BLaER1 (cell line): ENCODE measurements around the gene RGS19.

Experiments used
- H3K27ac ChIP-seq: shearing (Covaris generic); formaldehyde crosslinking; 2 replicates; pipeline ENCODE4 v1.8.1; 2022
- H3K27me3 ChIP-seq: shearing (Covaris generic); formaldehyde crosslinking; 2 replicates; pipeline ENCODE4 v1.8.1; 2022
- H3K36me3 ChIP-seq: shearing (Covaris generic); formaldehyde crosslinking; 2 replicates; pipeline ENCODE4 v1.8.1; 2022
- H3K4me1 ChIP-seq: shearing (Covaris generic); formaldehyde crosslinking; 2 replicates; pipeline ENCODE4 v1.8.1; 2022
- H3K4me2 ChIP-seq: shearing (Covaris generic); formaldehyde crosslinking; 2 replicates; pipeline ENCODE4 v1.8.1; 2022
- H3K4me3 ChIP-seq: shearing (Covaris generic); formaldehyde crosslinking; 2 replicates; pipeline ENCODE4 v1.8.1; 2022
- H3K9ac ChIP-seq: shearing (Covaris generic); formaldehyde crosslinking; 2 replicates; pipeline ENCODE4 v1.8.1; 2022
- H3K9me3 ChIP-seq: shearing (Covaris generic); formaldehyde crosslinking; 2 replicates; pipeline ENCODE4 v1.8.1; 2022
- H4K20me1 ChIP-seq: shearing (Covaris generic); formaldehyde crosslinking; 2 replicates; pipeline ENCODE4 v1.8.1; 2022
- Cebpa-rat ChIP-seq: shearing (Covaris generic); IDR thresholded peaks from 2 replicates; pipeline ENCODE4 v1.8.1; 2022

The RGS19 gene

GRCh38 chr20:64115171-64115911, 36.0 kb upstream of the RGS19 start:
- Histone ChIP-seq H3K4me1 (peaks cover 48% of the 10 kb centered on the region), H3K4me2 (no peak overlapping the region), H4K20me1 (no peaks in the 10 kb centered on the region), H3K9ac (no peak overlapping the region), H3K9me3 (no peaks in the 10 kb centered on the region), H3K4me3 (no peak overlapping the region), H3K27ac (no peak overlapping the region), H3K36me3 (no peaks in the 10 kb centered on the region), H3K27me3 (no peaks in the 10 kb centered on the region)
- no peak for TF ChIP-seq Cebpa-rat

- Histone ChIP-seq H3K9me3 (no peaks in the 10 kb centered on the region), H3K4me1 (peaks cover 48% of the 10 kb centered on the region), H3K27me3 (no peaks in the 10 kb centered on the region)
Observed at GRCh38 chr20:64114356-64114971, 35.1 kb upstream of the RGS19 start.

GRCh38 chr20:64113796-64114355, 34.6 kb upstream of the RGS19 start:
- Histone ChIP-seq H3K27ac (no peak overlapping the region), H3K4me3 (no peak overlapping the region), H3K9ac (no peak overlapping the region), H4K20me1 (no peaks in the 10 kb centered on the region), H3K4me1 (peaks cover 51% of the 10 kb centered on the region), H3K9me3 (no peaks in the 10 kb centered on the region), H3K4me2 (peak overlapping the region; percentile 84), H3K36me3 (no peaks in the 10 kb centered on the region), H3K27me3 (no peaks in the 10 kb centered on the region)
- TF ChIP-seq Cebpa-rat: no peak

More at GRCh38 chr20:64114356-64114971, 35.1 kb upstream of the RGS19 start:
- H3K9ac ChIP-seq: no peak overlapping the region
- H3K4me3 ChIP-seq: no peak overlapping the region
- 0 out of 2 replicates have a peak overlapping the region, but pooled peaks have one; percentile 84 for H3K4me2 ChIP-seq
- no peak overlapping the region for H3K27ac ChIP-seq
- H4K20me1 ChIP-seq: no peaks in the 10 kb centered on the region
- no peak for TF ChIP-seq Cebpa-rat
- no peaks in the 10 kb centered on the region for H3K36me3 ChIP-seq

- TF ChIP-seq Cebpa-rat: no peak
- Histone ChIP-seq H3K4me1 (peaks cover 56% of the 10 kb centered on the region), H3K27me3 (no peaks in the 10 kb centered on the region), H3K4me3 (no peak overlapping the region), H3K4me2 (peak overlapping the region; percentile 84), H4K20me1 (no peaks in the 10 kb centered on the region), H3K9ac (no peak overlapping the region), H3K27ac (no peak overlapping the region), H3K9me3 (no peaks in the 10 kb centered on the region), H3K36me3 (no peaks in the 10 kb centered on the region)
Observed at GRCh38 chr20:64113444-64113775, 34.1 kb upstream of the RGS19 start.

- no peaks in the 10 kb centered on the region for H3K27me3 ChIP-seq
- H3K4me2 ChIP-seq: peak overlapping the region; percentile 84
- no peaks in the 10 kb centered on the region for H4K20me1 ChIP-seq
- no peak for TF ChIP-seq Cebpa-rat
- H3K27ac ChIP-seq: peak overlapping the region; percentile 52
- H3K9me3 ChIP-seq: no peaks in the 10 kb centered on the region
- H3K4me1 ChIP-seq: peaks cover 62% of the 10 kb centered on the region
- peak overlapping the region; percentile 51; the same call in 1 of the 2 replicates for H3K9ac ChIP-seq
- no peak overlapping the region for H3K4me3 ChIP-seq
- H3K36me3 ChIP-seq: no peaks in the 10 kb centered on the region
Observed at GRCh38 chr20:64112691-64113443, 33.5 kb upstream of the RGS19 start.

- Histone ChIP-seq H3K4me2 (peak overlapping the region; percentile 84), H3K27me3 (no peaks in the 10 kb centered on the region), H3K9ac (peak overlapping the region; percentile 51; the same call in 1 of the 2 replicates), H3K4me3 (no peak overlapping the region), H3K4me1 (peaks cover 70% of the 10 kb centered on the region), H3K9me3 (no peaks in the 10 kb centered on the region), H3K36me3 (no peaks in the 10 kb centered on the region), H4K20me1 (no peaks in the 10 kb centered on the region), H3K27ac (peak overlapping the region; percentile 52)
- no peak for TF ChIP-seq Cebpa-rat
Observed at GRCh38 chr20:64111841-64112641, 32.7 kb upstream of the RGS19 start.

- Histone ChIP-seq H3K36me3 (no peaks in the 10 kb centered on the region), H3K4me3 (no peak overlapping the region), H3K27me3 (no peaks in the 10 kb centered on the region), H3K27ac (no peak overlapping the region), H3K9me3 (no peaks in the 10 kb centered on the region), H3K4me2 (peak overlapping the region; percentile 76), H3K4me1 (peaks cover 74% of the 10 kb centered on the region), H3K9ac (no peak overlapping the region), H4K20me1 (no peaks in the 10 kb centered on the region)
- TF ChIP-seq Cebpa-rat: no peak
Observed at GRCh38 chr20:64110411-64111068, 31.2 kb upstream of the RGS19 start.

GRCh38 chr20:64109831-64110391, 30.6 kb upstream of the RGS19 start:
- TF ChIP-seq Cebpa-rat: no peak
- Histone ChIP-seq H3K4me1 (peaks cover 74% of the 10 kb centered on the region), H3K36me3 (no peaks in the 10 kb centered on the region), H3K4me3 (no peak overlapping the region), H4K20me1 (no peaks in the 10 kb centered on the region), H3K4me2 (peak overlapping the region; percentile 76), H3K9ac (no peak overlapping the region), H3K9me3 (no peaks in the 10 kb centered on the region), H3K27me3 (no peaks in the 10 kb centered on the region), H3K27ac (no peak overlapping the region)
